HuH-7 (cell line): ENCODE results near the gene TRABD2B.

ENCODE experiments used
- DNase-seq: peaks from one replicate; pipeline ENCODE4 v3.0.0; 2011; ENCODE audit warnings: low spot score

TRABD2B gene

GRCh38 chr1:47725000-47725473, 272.1 kb downstream of the TRABD2B start:
- DNase-seq: peak; percentile 64

- no peak for DNase-seq
Observed at GRCh38 chr1:47724432-47724999, 272.7 kb downstream of the TRABD2B start.

- no peak for DNase-seq
Observed at GRCh38 chr1:47722909-47723580, 274.1 kb downstream of the TRABD2B start.

GRCh38 chr1:47722101-47722500, 275.1 kb downstream of the TRABD2B start:
- no peak for DNase-seq

- no peak for DNase-seq
Observed at GRCh38 chr1:47720111-47720510, 277.1 kb downstream of the TRABD2B start.

- DNase-seq: no peak
Observed at GRCh38 chr1:47717341-47717740, 279.8 kb downstream of the TRABD2B start.

GRCh38 chr1:47713975-47714767, 283.0 kb downstream of the TRABD2B start:
- no peak for DNase-seq

GRCh38 chr1:47713333-47713953, 283.7 kb downstream of the TRABD2B start:
- DNase-seq: no peak

- no peak for DNase-seq
Observed at GRCh38 chr1:47712596-47713299, 284.4 kb downstream of the TRABD2B start.

- DNase-seq: no peak
Observed at GRCh38 chr1:47711848-47712492, 285.2 kb downstream of the TRABD2B start.

GRCh38 chr1:47711184-47711847, 285.9 kb downstream of the TRABD2B start:
- no peak for DNase-seq
